Hematopoietic multipotent progenitor cell treated with erythropoietin and hydrocortisone succinate and interleukin-3 and kit ligand, for 15 days (in vitro differentiated cells): ENCODE measurements around the gene OR6C65.
"Not testable (repeated sequence)": the region's sequence is repeated elsewhere in the genome, so short reads cannot be mapped to it uniquely, and the experiment has no call there.

Experiments
- DNase-seq: peaks from one replicate; pipeline ENCODE4 v3.0.0-alpha.2; 2015; ENCODE audit warnings: low spot score

The OR6C65 gene

DNA sequence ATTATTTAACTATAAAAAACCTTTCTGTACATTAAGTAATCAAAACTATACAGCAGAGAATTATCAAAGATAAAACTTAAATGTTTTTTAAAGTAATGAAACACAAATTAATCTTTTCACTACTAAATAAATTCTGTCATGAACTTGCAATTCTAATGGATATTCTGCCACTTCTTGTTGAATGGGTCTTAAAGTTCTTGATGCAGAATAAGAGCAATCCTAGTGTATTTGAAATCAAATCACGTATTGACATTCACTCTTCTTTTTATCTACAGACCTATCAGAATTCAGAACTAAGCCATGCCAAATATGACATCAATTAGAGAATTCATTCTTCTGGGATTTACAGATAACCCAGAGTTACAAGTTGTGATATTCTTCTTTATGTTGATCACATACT lies at the start of gene OR6C65:
Gene OR6C65, plus strand, starts transcription at position 301 of the 400 bp plus-strand sequence. Its CDS starts 0 bp downstream, at position 301.
- no peak for DNase-seq

DNA sequence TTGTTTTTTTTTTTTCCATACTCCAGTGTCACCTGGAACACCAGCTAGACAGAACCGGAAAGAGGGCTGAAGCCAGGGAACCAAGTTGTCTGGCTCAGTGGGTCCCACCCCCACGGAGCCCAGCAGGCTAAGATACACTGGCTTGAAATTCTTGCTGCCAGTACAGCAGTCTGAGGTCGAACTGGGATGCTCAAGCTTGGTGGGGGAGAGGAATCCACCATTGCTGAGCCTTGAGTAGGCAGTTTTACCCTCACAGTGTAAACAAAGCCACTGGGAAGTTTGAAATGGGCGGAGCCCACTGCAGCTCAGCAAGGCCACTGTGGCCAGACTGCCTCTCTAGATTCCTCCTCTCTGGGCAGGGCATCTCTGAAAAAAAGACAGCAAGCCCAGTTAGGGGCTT lies 45.0 kb upstream of the OR6C65 start:
- not testable (repeated sequence) for DNase-seq

DNA sequence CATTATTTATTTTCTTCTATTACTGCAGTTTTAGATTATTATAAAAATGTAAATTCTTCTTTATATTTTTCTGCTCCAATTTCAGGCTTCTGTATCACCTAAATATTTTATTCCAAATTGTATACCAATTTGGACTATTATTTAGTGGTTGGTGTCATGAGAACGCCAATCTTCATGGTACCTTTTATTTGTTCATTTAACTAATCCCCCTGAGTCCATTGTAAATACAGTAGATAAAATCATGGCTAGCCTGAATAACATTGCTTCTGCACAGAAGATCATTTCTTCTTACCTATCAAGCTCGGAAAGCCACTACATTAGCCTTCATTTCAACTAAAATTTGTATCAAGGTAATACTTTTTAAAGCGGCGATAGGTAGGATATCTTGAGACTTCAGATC lies 37.7 kb upstream of the OR6C65 start, which contains the start of gene OR6C75:
Gene OR6C75, plus strand, starts transcription at position 301 of the 400 bp plus-strand sequence. CDS start 2,136 bp downstream, outside the sequence.
- no peak for DNase-seq

DNA sequence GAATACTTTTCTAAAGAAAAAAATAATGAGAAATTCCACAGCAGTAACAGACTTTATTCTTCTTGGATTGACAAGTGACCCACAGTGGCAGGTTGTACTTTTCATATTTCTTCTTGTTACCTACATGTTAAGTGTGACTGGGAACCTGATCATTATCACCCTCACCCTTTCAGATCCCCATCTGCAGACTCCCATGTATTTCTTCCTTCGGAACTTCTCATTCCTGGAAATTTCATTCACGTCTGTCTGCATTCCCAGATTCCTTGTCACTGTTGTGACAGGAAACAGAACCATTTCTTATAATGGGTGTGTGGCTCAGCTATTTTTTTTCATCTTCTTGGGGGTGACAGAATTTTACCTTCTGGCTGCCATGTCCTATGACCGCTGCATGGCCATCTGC lies 35.2 kb upstream of the OR6C65 start:
- no peak for DNase-seq

DNA sequence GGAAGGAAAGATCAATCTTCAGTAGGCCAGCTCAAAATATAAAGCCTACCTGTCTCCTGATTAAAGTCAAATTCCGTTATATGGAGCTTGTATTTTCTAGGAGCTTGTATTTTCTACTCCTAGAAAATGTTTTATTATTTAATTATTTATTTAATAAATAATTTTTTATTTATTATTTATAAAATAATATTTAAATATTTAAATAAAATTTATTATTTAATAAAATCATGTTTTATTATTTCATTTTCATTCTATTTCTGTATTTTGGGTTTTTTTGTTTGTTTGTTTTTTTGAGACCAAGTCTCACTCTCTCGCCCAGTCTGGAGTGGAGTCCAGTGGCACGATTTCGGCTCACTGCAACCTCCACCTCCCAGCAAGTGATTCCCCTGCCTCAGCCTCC lies 27.8 kb upstream of the OR6C65 start:
- DNase-seq: no peak

DNA sequence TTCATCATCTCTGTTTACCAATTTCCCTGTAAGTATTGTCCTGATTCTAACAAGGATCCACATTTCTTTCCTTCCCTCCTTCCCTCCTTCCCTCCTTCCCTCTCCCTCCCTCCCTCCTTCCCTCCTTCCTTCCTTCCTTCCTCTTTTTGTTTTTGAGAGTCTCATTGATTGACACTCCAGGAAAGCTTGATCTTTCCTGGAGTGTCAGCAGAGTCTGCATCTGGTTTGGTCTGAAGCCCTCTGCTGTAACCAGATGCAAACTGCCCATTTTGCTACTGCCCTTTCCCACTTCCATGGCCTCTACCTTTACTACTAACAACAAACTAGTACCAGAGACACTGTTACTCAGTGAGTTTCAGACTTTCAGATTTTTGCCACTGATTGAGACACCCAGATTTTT lies 14.4 kb upstream of the OR6C65 start:
- DNase-seq: no peak

DNA sequence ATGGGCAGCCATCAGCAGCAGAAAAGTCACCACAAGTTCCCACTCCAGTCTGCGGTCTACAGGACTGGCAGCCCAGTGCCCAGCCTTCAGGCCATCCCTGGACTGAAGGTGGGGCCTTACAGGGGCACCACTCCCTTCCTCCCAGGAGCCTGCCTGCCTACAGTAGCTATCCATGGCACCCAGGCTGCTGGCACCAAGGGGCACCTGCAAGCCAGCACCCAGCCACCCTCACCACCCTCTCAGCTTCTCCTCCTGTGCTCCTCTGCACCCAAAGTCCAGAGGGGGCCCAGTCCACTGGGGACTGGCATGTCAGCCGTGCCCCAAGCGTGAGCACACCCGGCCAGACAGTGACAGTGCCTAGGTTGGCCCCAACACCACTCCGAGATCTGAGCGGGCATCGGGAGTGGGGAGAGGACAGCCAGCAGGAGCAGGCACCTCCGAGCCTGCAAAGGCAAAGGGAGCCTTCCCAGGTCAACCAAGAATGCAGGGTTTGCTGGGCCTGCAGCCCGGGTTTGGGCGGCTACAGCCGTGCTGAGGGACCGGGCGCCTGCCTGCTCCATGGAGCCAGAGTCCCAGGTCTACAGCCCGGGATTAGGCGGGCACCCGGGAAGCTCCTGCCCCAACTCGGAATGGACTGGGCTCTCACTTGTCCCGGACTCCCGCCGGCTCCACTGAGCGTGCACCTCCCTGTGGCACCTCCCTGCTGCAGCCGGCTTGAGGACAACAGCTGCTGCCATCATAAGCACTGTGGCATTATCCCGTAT lies 8.1 kb upstream of the OR6C65 start:
- no peak for DNase-seq

DNA sequence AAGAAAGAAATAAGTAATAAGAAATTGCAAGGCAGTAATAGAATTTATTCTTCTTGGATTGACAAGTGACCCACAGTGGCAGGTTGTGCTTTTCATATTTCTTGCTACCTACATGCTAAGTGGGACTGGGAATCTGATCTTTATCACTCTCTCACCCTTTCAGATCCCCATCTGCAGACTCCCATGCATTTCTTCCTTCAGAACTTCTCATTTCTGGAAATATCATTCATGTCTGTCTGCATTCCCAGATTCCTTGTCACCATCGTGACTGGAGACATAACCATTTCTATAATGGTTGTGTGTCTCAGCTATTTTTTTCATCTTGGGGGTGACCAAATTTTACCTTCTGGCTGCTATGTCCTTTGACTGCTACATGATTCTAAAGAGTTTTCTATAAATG lies 4.0 kb upstream of the OR6C65 start:
- no peak for DNase-seq

DNA sequence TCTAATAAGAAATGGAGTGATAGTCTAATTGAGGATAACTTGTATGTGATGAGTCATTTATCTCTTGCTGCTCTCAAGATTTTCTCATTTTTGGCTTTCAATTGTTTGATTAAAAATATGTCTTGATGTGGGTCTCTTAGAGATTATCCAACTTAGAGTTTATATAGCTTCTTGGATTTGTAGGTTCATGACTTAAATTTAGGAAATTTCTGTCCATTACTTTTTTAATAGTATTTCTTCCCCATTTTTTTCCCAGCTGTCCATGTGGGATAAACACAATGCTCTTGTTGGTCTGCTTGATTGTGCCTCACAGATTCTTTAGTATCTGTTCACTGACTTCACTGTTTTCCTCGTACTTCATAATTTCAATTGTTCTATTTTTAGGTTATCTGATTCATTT lies 7.5 kb downstream of the OR6C65 start:
- DNase-seq: no peak

DNA sequence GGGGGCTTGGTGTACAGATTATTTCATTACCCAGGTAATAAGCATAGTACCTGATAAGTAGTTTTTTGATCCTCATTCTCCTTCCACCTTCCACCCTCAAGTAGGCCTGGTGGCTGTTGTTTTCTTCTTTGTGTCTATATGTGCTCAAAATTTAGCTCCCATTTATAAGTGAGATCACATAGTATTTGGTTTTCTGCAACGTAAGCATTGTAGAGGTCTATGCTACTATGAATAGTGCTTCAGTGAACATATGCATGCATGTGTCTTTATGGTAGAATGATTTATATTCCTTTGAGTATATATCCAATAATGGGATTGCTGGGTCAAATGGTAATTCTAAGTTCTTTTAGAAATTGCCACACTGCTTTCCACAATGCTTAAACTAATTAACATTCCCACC lies 8.8 kb downstream of the OR6C65 start:
- not testable (repeated sequence) for DNase-seq

DNA sequence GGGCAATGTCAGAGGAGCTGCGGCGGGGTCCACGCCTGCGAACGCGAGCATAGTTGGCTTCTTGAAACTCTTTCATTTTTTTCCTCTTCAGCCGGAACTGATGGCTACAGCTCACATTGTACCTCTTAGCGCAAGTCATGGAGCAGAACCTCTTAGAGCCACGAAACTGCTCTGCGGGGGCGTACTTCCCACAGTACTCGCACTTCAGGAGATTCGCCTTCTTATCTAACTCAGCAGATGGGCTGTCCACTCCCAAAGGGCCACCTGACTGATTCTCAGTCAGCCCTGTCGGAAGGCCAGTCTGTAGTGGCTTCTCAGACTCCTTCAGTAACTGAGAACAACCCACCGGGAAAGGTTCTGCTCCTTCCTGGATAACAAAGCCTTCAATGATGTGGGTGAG lies 11.8 kb downstream of the OR6C65 start:
- DNase-seq: not testable (repeated sequence)

DNA sequence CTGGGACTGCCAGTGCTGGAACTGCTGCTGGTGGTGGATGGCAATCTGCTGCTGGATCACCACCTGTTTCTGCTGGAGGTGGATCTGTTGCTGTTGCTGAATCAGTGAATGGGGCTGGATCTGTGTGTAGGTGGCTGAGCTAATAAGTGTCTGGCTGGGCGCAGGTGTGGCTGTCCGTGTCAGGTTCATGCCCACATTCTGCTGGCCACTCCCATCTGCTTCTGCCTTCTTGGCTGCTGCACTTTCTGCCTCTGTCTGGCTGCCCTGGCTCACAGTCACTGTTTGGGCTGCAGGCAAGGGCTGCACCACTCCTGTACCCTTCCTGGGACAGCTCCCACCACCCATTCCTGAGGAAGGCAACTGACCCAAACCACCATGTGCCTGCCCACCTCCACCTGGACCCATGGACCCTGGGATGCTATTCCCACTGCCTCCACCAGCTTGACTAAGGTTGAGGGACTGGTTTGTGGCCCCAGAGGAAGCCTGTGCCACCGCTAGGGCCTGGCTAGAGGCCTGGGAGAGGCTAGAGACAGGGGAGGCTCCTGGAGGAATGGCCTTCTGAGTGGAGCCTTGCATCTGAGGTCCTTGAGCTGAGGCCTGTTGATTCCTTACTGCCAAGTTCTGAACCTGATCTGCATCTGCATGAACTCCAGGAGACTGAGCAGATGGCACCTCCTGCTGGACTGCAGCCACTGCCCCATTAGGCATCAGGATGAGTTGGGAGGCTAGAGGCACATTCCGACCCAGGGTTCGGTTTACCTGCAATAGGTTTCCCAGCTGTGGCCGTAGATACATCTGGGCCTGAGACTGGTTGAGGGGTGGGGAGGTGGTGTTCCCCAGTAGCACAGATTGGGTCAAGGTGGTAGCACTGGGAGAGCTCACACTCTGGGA lies 13.4 kb downstream of the OR6C65 start:
- not testable (repeated sequence) for DNase-seq

DNA sequence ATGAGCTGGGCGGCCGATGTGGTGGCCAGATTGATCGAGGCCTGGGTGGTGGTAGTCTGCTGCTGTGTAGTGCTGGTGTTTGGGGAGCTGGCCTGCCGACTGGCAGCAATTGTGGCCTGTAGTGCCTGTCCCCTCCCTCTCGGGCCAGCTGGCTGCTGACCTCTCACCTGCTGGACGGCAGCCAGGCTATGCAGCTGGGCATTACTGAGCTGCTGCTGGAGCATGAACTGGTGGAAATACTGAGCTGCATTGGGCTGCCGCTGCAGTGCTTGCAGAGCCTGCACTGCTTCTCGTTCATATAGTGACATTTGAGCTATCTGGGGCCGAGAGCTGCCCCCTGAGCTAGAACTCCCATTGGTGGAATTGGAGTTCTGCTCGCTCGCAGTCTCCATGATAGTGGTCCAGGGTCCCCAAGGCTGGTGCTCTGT lies 14.1 kb downstream of the OR6C65 start:
- not testable (repeated sequence) for DNase-seq

DNA sequence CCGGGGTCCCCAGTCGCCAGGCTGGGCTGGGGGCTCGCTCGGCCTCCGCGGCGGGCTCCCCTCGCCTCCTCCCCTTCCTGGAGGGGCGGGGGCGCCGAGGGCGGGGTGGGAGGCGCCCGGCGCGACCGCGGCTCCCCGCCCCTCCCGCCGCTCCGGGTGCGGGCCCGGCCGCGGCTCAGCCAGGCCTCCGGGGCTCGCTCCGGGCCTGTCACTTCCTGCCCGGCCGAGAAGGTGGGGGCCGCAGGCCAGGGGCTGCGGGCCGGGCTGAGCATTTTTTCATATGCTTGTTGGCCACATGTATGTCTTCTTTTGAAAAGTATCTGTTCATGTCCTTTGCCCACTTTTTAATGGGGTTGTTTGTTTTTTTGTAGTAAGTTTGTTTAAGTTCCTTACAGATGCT lies 14.6 kb downstream of the OR6C65 start:
- DNase-seq: not testable (repeated sequence)

DNA sequence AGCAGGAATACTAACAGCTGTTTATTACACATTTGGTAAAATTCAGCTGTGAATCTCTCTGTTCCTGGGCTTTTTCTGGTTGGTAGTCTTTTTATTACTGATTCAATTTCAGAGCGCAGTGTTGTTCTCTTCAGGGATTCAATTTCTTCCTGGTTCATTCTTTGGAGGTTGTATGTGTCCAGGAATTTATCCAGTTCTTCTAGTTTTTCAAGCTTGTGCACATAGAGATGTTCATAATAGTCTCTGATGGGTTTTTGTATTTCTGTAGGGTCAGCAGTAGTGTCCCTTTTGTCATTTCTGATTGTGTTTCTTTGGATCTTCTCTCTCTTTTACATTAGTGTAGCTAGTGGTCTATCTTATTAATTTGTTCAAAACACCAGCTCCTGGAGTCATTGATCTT lies 16.6 kb downstream of the OR6C65 start:
- no peak for DNase-seq

DNA sequence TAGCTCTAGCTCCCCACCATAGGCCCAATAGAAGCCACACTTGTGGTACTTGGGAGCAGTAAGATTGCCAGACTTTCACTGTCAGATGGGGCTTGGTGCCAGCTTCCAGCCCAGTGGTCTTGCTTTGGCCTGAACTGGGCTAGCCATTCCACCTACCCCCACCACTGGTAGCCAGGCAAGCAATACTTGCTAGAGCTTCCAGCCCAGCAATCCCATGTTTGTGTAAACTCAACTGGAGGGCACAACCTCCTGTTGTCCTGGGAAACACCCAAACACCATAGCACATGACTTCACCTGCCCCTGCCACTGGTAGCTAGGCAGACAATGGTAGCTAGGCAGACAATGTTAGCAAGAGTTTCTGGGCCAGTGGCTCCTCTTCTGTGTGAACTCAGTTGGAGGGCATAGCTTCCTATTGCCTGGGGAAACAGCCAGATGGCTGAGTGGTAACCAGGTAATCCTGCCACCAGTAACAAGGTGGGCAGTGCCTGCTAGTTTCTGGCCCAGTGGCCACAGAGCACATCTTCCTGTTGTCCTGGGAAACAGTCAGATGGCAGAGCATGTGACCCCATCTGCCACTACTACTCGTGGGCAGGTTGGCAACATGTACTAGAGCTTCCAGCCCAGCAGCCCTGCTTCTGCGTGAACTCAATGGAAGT lies 20.1 kb downstream of the OR6C65 start:
- DNase-seq: no peak

DNA sequence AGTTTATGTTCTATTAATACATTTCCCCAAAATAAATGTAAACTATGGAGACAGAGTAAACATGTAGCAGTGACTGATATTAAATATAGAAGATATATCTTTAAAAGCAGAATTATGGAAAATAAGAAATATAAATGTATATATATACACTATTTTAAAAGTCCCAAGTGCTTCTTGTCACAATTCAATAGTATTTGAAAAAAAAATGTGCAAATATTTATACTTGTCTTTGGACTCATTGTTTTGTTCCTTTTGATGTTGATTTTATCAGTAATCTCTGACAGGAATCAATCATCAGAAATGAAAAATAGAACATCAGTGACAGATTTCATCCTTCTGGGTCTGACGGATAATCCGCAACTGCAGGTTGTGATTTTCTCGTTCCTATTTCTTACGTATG lies 25.6 kb downstream of the OR6C65 start, which contains the start of gene OR6C76:
Gene OR6C76, plus strand, starts transcription at position 301 of the 400 bp plus-strand sequence. Its CDS starts 0 bp downstream, at position 301.
- DNase-seq: no peak

DNA sequence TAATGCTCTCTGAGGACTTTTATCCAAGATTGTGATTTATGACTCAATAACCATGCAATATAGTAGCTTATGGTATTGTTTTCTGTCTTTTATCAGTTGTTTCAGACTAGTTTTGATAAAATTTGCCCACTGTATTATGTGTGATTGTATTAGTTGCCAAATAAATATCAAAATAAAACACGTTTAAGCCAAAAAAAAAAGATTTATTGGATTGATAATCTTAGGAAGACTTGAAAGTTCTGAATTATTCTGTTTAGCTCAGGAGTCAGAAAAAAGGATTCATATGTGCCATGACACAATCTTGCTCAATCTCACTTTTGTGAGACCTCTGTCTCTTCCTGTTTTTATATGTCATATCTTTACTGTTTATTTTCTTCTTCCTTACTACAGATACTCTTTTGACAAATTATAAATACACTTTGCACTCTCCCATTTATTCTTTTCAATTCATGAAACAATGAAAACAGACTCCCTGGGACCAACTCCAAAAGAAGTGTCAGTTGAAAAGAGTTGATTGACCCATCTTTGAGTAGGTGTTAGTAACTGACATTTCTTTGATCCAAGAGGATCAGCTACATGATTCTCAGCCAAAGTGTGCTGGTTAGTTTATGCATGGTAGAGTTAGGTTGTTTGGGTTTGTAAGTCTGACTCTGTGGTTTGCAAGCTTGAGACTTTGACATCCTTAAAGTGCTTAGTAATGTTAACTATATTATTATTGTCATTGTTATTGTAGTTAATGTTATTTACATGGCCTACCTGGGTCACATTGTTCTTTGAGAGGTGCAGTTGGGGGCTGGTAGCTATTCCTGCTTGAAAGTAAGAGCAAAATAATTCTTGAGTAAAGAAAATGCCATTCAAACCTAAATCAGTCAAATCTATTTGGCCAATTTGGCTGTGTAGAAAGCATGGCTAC lies 28.3 kb downstream of the OR6C65 start:
- no peak for DNase-seq

DNA sequence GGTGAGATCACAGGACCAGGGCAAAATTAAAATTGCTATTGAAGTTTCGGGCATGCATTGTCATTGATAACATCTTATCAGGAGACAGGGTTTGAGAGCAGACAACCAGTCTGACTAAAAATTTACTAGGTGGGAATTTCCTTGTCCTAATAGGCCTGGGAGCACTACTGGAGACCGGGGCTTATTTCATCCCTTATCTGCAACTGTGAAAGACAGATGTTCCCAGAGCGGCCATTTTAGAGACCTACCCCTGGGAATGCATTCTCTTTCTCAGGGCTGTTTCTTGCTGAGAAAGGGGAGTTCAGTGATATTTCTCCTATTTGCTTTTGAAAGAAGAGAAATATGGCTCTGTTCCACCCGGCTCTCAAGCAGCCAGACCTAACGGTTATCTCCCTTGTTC lies 40.9 kb downstream of the OR6C65 start:
- DNase-seq: not testable (repeated sequence)

DNA sequence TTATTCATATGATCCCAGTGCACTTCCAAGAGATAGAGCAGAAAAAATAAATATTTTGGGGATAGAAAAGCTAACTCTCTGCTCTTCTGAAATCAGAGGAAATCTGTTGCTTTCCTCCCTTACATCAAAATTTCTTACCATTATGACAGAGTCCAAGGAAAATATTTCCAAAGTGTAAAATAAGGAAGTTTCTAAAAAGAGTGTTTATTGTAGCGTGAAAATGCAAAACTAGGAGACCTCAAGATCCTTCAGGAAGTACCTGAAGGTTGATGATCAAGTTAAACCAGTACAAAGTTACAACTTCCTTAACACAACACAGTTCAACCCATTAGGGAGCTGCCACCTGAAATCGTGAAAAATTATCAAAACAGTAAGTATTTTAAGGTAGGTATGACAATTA lies 43.4 kb downstream of the OR6C65 start, which contains the start of gene OR6C2:
Gene OR6C2, plus strand, starts transcription at position 301 of the 400 bp plus-strand sequence. CDS start 8,138 bp downstream, outside the sequence.
- DNase-seq: no peak

DNA sequence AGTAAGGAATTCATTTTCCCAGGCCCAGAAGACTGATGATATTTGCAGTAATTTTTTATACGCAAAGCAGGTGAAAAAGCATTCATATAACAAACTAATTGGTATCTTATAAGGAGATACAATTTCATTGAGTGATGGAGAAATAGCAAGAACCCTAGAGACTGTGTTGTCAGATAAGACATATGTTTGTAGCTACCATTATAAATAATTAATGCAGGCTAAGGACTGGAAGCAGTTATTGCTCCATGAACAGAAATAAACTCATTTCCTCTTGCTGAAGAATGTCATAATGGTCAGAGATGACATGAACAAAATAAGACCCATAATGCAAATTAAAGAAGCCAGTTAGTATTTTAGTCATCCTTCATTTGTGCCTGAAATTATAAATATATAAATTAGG lies 45.0 kb downstream of the OR6C65 start:
- DNase-seq: no peak
